ENCODE results near the gene CAT.

GRCh38 chr11:34431979-34432378 lies 6.8 kb upstream of the CAT start:
- TF ChIP-seq POLR2A (IDR thresholded peaks at IDR 0.05): no peak
- no peak for TF ChIP-seq CTCF (IDR thresholded peaks at IDR 0.05)
- no peak for TF ChIP-seq EP300 (IDR thresholded peaks at IDR 0.05)
